Brain pericyte (primary cell): ENCODE results near the gene SLC1A2.

Experiments
- DNase-seq: peaks from one replicate; pipeline ENCODE4 v3.0.0-alpha.2; 2012; ENCODE audit warnings: low read depth, low spot score

The SLC1A2 gene

DNA sequence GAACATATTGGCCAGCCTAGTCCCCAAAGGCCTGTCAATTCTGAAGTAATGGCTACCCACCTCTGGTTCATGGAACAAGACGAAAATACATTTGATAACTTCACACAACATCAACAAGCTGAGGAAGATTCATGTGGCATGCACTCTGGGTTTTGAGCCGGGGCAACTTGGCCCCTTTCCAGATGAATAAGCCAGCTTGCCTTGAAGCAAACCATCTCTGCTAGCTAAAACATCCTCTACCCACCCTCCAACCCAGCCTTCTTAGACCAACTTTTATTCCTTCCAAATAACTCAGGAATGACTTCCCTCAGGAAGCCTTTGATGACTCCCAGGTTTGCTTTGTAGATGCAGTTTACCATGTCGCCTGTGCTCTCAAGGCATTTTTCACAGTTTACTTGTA lies 94.4 kb downstream of the SLC1A2 start:
- no peak for DNase-seq

DNA sequence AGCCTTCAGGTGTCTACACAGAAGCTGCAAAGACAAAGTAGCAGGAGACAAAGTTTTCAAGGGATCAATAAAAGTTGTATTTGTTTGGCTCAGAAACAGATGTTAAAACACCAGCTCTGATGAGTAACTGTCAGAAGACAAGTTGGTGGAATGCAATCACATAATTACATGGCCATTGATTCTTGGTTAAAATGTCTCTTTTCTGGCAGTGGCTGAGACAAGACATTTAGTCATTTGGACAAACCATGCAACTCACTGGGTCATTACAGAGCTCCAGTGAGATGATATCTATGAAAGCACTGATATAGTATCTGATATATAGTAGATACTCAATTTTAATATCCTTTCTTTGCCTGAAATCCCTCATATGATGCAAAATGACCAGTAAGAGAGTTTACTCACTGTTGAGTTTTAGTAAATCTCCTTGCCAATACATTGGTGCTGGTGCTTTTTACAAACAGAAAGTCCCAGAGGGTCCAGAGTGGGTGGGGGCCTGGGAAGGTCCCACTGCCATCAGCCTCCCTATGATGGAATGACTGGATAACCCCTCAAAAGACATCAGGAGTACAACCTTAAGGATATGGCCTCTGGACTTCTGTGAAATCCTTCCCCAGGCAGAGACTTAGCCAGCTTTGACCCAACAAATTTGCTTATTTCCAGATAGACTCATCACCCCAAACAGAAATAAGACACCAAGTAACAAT lies 95.0 kb downstream of the SLC1A2 start:
- no peak for DNase-seq

DNA sequence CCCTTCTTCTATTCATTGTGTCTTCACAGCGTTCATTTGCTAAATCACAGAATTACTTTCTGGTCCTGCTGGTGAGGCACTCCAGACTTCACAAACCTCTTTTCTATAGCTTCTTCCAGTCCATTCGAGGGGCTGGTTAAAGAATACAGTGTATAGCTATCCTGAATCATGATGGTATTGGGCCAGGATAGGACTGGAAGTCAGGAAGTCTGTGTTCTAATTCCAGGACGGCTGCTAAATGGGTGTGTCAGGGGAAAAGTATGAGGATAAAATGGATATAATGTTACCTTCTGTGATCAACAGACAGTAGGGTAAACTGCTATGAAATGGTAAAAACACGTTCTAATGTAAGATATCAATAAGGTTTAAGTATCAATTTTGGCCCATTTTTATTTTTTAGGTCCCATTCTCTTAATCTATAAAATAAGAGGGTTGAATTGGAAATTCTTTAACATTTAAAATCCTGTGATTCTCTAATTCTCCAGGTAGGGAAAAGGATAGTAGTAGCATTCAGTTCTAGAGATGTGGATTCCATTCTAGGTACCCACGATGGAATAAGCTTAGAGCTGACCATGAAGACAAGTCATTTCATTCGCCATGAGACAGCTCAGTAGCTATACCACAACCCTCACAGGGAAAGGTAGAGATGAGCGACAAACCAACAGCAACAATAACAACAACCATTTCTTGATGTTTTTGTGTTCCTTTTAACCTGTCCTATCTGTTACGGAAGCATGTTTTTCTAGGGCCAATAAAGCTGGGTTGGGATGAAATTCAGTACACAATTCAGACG lies 96.1 kb downstream of the SLC1A2 start:
- no peak for DNase-seq

DNA sequence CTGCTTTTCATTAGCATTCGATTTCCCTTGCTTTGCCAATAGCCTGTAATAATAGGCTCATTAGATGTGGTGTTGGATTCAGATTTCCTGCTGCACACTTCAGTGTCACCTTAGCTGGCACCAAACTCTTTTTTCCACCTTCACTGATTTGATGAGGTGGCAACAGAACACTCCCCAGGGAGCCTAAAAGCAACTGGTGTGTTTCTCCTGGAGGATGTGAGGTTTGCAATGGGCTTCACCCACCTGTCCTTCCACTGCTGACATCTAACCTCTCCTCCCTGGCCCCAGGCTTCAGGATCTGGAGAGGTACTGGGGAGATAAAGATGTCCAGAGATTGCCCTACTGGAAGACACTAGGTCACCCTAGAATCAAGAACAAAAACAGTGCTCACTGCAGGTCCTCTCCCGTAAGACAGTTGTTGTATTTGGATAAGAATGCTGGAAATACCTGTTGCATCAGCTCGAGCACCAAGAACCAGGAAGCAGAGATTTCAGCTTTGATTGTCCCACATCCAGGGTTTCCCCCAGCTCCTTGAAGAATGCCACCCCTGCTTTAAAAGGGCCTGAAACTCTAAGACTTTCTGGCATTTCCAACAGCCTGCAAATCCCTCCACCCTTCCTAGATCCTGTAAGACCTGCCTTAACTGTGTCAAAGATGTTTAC lies 96.9 kb downstream of the SLC1A2 start:
- no peak for DNase-seq

DNA sequence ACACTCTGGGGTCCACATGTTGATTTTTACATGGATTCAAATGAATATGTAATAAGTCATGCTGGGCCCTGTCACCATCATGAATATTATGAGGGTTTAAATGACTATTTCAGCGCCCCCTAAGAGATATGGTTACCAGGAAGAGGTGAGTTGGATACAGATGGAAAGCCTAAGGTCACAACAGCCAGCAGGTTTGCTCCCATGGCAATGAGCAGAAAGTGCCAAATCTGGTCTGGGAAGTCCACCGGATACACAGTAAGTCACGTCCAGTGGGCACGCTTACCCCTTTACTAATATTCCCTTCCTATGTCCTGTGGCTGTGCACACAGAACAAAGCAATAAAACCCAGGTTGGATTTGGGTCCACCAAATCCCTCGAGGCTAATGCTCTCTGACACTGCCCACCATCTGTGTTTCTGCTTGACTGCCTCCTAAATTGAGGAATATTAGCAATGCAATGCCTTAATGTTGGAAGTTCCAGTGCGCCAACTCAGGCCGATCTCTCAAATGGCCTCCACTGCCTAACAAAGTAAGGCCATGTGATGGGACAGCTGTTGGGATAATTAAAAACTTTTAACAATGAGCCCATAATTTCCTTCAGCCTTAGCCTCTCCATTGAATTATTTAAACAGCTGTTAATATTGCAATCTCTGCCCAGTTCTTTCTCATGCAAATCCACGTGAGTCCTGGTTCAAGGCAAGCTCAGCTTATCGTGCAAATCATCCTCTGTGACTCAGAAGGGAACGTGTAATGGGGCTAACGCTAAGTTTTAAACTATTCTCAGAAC lies 97.6 kb downstream of the SLC1A2 start:
- no peak for DNase-seq

DNA sequence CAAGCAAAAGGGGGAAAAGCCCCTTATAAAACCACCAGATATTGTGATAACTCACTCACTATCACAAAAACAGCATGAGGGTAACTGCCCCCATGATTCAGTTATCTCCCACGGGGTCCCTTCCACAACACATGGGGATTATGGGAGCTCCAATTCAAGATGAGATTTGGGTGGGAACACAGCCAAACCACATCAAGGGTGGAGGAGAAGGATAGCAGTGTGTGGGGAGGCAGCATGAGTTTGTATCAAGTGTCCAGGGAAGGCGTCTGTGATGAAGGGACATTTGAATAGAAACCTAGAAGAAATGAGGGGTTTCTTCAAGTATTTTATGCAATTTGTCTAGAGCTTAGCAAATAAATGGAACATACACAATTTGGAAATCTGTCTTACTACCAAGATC lies 98.2 kb downstream of the SLC1A2 start:
- no peak for DNase-seq

DNA sequence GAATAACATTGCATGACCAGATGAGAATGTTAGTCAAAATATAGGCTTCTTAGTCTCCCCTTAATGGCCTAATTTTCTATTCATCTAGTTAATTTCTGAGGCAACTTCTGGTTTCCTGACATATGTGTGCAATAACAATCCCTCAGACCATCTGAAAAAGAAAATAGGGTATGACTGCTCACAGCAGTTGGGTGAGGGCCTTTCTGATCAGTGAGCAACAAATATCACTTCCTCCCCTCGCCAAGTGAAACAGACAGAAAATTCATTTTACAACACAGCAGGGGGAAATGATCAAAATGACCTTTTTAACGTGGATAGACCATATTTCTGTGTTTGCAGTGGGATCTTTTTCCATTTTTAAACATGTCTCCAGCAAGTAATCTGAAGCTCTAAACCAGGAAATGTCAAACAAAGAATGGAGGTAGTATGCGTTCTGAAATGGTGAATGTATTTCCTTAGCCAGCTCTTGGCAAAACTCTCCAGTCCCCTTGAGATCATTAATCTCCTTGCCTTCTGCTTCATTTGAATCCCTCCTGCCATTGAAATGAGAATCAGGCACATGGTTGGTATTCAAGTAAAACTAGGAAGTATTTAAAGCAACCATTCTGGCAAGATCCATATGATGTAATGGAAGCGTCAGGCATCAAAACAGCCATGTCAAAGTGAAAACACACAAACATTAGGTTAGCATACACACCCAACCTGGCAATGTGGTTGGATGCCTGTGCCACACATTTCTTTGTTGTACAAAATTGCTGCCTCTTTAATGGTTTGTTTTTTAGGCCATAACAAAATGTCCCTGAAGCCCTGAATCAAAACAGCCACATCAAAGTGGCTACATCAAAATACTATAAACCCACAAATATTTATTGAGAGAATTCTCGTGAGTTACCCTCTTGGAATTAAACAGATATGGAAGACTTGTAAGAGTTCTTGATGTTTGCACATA lies 100.1 kb downstream of the SLC1A2 start:
- DNase-seq = no peak

DNA sequence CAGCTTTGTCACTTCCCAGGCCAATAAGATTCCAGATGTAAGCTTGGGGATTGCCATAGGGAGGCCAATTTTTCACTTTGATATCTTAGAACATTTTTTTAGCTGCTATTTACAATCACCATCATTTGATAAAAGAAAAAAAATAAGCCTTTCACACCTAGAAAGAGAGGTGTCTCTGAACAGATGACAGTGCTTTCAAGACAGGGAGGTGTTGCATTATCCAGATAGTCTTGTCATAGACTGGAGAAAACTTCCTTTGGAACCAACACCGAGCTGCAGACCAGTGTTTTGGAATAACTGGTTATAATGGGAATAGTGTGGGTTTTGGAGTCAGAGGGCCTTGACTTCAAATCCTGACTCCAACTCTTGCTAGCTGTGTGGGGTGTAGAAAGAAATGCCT lies 101.0 kb downstream of the SLC1A2 start:
- no peak for DNase-seq

DNA sequence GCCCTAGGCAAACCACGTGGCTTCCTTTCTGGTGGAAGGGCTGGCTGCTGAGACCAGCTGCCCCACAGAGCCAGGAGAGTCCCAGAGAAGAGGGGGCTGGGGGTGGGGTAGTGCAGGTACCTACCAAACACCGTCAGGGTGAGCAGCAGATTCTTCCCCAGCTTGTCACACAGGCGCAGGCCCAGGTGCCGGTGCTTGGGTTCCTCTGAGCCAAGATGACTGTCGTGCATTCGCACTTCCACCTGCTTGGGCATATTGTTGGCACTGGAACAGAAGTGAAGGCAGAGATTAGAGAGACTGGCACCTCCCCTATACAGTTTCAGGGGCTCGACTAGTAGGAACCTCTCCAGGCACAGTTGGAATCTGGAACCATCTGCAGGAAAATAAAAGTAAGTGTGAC lies 102.1 kb downstream of the SLC1A2 start:
- DNase-seq = no peak

DNA sequence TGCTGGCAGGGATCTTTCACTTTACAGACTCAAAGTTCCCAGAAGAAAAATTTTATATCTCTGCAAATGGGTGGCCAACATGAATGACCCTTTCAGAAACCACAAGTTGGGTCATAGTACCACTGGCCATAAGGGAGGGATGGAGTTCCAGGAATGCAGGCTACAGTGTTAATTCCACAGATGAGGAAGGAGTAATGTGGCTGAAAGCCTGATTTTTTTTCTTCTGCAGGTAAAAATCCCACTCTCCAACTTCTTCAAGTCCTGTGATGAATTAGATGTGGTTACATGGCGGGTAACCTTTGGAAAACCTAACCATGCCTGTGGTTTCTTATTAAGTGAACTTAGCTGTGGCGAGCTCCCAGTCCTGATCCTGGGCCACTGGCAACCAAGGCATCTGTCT lies 103.2 kb downstream of the SLC1A2 start:
- DNase-seq = no peak

DNA sequence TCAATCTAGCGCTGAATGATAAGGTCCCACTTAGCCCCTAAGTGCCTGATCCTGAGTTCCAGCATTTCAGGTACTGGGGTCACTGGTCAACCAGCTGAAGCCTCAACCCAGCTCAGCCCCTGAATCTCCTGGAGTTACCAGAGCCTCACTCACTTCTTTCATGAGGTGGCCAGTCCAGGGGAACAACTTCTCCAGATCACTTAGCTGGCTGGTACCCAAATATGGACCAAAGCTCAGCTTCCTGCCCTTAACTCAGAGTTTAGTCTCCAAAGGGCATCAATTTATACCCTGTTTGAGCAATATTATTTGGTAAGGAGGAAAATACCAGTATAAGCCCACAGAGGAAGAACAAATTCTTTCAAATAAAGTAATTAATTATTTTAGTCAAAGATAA lies 105.6 kb downstream of the SLC1A2 start:
- no peak for DNase-seq

DNA sequence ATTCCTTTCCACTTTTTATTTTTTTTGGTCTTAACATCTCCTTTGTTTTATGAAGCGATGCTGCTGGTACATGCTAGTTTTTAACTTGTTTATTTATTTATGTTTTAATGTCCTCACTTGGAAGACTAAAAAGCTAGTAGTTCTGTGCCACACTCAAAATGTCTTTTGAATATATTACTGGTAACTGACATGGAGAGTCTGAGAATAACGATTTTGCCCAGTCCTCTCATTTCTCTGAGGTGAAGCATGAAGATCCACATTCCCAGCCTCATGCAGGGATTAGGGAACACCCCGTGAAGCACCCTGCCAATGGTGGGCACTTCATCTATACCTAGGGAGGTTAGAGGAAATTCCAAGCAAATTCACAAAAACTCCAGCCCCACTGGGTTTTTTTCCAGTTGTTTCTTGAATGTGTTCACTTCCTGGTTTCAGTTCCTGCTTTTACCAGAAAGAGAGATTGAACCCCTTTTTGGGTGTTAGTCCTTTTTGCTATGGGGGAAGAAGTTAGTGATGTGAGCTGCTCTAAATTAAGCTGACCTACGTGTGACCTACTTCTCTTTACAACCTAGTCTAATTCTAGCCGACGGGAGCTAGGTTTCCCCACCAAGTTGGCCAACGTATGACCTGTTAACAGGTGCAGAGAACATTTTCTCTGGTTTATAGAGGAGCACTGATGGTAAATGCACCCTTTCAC lies 106.1 kb downstream of the SLC1A2 start:
- DNase-seq = no peak

DNA sequence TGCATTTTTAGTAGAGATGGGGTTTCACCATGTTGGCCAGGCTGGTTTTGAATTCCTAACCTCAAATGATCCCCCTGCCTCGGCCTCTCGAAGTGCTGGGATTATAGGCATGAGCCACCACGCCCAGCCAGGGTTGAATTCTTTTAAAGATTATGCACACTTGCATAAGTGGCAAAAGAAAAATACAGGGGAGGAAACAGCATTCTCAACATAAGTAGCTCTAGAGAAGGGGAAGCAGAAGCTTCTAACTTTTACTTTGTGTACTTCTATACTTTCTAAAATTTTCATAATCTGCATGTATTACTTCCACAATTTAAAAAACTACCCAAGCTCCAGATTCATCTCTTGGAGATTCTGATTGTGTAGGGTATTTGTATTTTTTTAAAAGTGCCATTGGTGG lies 108.0 kb downstream of the SLC1A2 start:
- DNase-seq = no peak

DNA sequence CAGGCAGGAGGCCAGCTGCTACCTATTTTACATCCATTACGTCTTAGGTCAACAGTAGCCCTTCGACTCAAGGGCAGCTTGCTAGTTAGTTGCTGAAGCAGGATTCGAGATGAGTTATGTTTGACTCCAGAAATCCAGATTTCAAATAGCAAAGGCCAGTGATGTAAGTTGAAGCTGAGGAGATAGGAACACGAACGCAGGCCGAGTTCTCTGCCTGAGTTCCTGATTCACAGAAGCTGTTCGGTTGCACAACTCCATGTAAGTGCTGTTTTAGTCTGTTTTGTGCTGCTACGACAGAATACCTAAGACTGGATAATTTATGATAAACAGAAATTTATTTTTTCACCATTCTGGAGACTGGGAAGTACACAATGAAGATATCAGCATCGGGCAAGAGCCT lies 111.2 kb downstream of the SLC1A2 start:
- DNase-seq = no peak

DNA sequence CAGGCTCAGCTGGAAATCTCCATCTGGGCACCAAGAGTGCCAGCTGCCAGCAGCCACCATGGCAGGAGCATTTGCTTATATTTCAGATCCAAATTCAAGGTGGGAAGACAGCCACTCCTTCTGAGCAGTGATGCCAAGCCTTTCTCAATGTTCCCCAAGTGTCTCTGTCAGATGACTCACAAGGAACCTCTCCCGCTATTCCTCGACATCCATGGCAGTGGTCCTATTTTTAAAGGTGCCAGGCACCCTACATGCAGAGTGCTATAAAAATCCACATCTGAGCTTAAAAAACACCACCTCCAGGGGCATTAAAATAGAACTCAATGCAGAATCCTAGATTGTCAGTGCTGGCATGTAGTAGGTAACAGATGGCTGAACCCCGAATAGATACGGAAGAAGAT lies 112.1 kb downstream of the SLC1A2 start:
- no peak for DNase-seq

DNA sequence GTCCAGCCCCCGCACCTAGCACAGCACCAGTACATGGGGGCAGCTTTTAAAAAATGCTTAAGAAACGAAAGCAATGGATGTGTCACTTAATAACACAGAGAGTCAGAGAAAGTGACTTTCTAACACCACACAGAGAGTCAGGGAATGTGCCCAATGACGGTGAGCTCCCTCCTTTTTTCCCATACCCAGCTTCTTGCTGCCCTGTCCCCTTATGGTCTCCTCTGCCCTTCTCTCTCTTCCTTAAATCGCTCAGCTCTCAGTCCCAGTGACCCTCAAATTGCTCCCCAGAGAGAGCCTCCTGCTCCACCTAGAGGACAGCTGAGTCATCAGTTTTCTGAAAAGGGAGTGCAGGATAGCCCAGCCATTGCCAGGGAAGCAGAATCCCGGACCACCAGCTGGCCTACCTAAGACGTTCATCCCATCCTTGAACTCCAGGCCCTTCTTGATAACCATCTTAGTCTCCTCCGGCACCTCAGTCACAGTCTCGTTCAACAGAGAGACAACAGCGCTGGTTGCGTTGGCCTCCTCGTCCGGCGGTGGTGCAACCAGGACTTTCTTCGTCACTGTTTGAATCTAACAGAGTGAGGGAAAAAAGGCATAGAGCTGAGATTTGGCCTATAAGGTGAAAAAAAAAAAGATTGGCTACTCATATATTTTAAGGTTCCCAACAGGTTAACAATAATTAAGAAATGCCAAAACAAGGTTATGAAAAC lies 113.5 kb downstream of the SLC1A2 start:
- DNase-seq = no peak

DNA sequence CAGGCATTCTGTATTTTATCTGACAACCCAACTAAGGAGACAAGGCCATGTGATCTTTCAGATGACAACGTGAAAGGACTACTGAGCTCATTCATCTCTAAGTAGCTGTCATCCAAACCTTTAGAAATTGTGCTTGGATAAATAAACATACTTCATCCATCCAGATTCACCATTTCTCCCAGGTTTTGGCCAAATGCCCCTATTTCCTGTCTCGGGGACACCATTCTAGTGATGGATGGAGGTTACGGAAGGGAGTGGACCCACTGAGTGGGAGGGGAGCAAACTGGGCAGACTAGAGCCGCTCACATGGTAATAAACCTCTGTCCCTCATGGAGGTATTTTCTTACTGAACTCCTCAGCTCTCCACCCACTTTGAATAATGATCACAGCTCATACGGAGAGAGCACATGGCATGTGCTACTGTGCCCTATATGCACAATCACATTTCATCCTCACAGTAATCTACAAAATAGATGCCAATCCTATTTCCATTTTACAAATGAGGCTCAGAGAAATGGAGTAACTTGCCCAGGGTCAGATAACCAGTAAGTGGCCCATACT lies 114.4 kb downstream of the SLC1A2 start:
- DNase-seq = no peak

DNA sequence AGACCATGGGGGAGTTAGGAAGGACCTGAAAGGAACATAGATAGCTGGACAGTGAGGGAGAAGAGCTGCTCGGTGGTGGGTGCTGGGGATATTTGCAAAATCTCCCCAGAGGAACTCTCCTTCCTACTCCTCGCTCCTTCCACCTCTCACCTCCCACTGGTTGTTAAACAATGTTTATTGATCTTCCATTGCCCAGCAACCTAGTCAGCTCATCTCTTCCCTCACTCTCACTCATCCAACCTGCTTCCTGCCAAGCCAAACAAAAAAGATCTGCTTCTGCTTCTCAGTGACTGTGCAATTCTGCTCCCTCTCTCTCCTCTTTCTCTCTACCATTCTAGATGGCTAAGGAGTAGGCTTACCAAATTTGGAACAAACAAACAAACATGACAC lies 115.0 kb downstream of the SLC1A2 start:
- peak; percentile 67 for DNase-seq
